BLaER1 (cell line): ENCODE results near the gene SORCS1.

Experiments
- H3K27ac ChIP-seq: shearing (Covaris generic); formaldehyde crosslinking; 2 replicates; pipeline ENCODE4 v1.8.1; 2022
- H3K27me3 ChIP-seq: shearing (Covaris generic); formaldehyde crosslinking; 2 replicates; pipeline ENCODE4 v1.8.1; 2022
- H3K36me3 ChIP-seq: shearing (Covaris generic); formaldehyde crosslinking; 2 replicates; pipeline ENCODE4 v1.8.1; 2022
- H3K4me1 ChIP-seq: shearing (Covaris generic); formaldehyde crosslinking; 2 replicates; pipeline ENCODE4 v1.8.1; 2022
- H3K4me2 ChIP-seq: shearing (Covaris generic); formaldehyde crosslinking; 2 replicates; pipeline ENCODE4 v1.8.1; 2022
- H3K4me3 ChIP-seq: shearing (Covaris generic); formaldehyde crosslinking; 2 replicates; pipeline ENCODE4 v1.8.1; 2022
- H3K9ac ChIP-seq: shearing (Covaris generic); formaldehyde crosslinking; 2 replicates; pipeline ENCODE4 v1.8.1; 2022
- H3K9me3 ChIP-seq: shearing (Covaris generic); formaldehyde crosslinking; 2 replicates; pipeline ENCODE4 v1.8.1; 2022
- H4K20me1 ChIP-seq: shearing (Covaris generic); formaldehyde crosslinking; 2 replicates; pipeline ENCODE4 v1.8.1; 2022
- Cebpa-rat ChIP-seq: shearing (Covaris generic); IDR thresholded peaks from 2 replicates; pipeline ENCODE4 v1.8.1; 2022

SORCS1 gene

GRCh38 chr10:107160866-107161265 is 3.6 kb downstream of the SORCS1 start:
- Histone ChIP-seq H3K4me3 (no peak overlapping the region), H3K4me1 (peaks cover 19% of the 10 kb centered on the region; the same call in 1 of the 2 replicates), H3K9me3 (peaks cover 8% of the 10 kb centered on the region; the same call in 1 of the 2 replicates), H3K9ac (no peak overlapping the region), H3K27ac (no peak overlapping the region), H3K36me3 (no peaks in the 10 kb centered on the region), H4K20me1 (no peaks in the 10 kb centered on the region; the same call in 1 of the 2 replicates), H3K27me3 (peaks cover 45% of the 10 kb centered on the region), H3K4me2 (no peak overlapping the region)
- no peak for TF ChIP-seq Cebpa-rat

GRCh38 chr10:107159871-107160270 is 4.6 kb downstream of the SORCS1 start:
- Histone ChIP-seq H3K4me3 (no peak overlapping the region), H3K36me3 (no peaks in the 10 kb centered on the region), H3K4me2 (no peak overlapping the region), H3K27me3 (peaks cover 35% of the 10 kb centered on the region), H4K20me1 (no peaks in the 10 kb centered on the region; the same call in 1 of the 2 replicates), H3K4me1 (peaks cover 19% of the 10 kb centered on the region; the same call in 1 of the 2 replicates), H3K9me3 (peaks cover 8% of the 10 kb centered on the region; the same call in 1 of the 2 replicates), H3K27ac (no peak overlapping the region), H3K9ac (no peak overlapping the region)
- no peak for TF ChIP-seq Cebpa-rat

DNA sequence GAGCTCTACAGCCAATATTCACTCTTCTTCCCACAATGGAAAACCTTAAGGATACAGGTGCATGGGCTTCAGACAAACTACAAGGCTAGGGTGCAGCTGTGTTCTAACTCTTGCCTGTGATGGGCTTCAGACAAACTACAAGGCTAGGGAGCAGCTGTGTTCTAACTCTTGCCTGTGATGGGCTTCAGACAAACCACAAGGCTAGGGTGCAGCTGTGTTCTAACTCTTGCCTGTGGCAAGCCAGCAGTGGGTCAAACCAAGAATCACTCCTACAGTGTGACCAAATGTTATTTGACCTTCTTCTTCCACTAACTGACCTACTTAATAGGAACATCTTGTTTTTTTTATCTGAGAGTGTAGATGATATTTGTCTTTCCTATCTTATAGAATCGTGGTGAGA is 7.4 kb downstream of the SORCS1 start:
- 0 out of 2 replicates have a peak overlapping the region, but pooled peaks have one; percentile 9 for H3K4me2 ChIP-seq
- H3K4me1 ChIP-seq, result peaks cover 13% of the 10 kb centered on the region; the same call in 1 of the 2 replicates
- H3K4me3 ChIP-seq, result no peak overlapping the region
- peaks cover 7% of the 10 kb centered on the region; the same call in 1 of the 2 replicates for H3K27me3 ChIP-seq
- H3K36me3 ChIP-seq, result no peaks in the 10 kb centered on the region
- H3K9ac ChIP-seq, result no peak overlapping the region
- no peak for TF ChIP-seq Cebpa-rat
- H3K9me3 ChIP-seq, result peaks cover 15% of the 10 kb centered on the region
- H3K27ac ChIP-seq, result no peak overlapping the region
- no peaks in the 10 kb centered on the region for H4K20me1 ChIP-seq

GRCh38 chr10:107152087-107152486 is 12.4 kb downstream of the SORCS1 start:
- Histone ChIP-seq H3K9me3 (peaks cover 34% of the 10 kb centered on the region), H3K4me1 (peaks cover 6% of the 10 kb centered on the region; the same call in 1 of the 2 replicates), H3K9ac (no peak overlapping the region), H3K27me3 (no peaks in the 10 kb centered on the region), H3K27ac (no peak overlapping the region), H3K4me3 (no peak overlapping the region), H3K4me2 (no peak overlapping the region), H4K20me1 (no peaks in the 10 kb centered on the region), H3K36me3 (no peaks in the 10 kb centered on the region)
- TF ChIP-seq Cebpa-rat, result no peak

DNA sequence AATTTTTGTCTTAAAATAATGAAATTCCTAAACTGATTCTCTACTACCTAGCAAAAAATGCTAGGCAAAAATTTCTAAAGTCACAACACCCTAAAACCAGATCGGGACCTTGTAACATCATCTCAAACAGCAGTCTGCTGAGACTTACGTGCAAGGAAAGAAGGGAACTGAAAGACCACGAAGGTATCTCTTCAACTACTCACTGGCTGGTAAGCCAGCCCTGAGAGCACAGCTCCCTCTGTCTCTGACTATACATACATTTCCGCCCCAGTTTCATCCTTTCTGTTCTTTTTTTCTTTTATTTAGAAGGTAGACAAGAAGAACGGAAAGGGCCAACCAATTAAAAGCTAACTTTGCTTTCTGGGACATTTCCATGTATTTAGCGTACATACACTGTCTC is 15.6 kb downstream of the SORCS1 start:
- H3K9me3 ChIP-seq, result peaks cover 34% of the 10 kb centered on the region
- no peaks in the 10 kb centered on the region for H3K36me3 ChIP-seq
- H3K9ac ChIP-seq, result no peak overlapping the region
- TF ChIP-seq Cebpa-rat, result no peak
- no peaks in the 10 kb centered on the region for H4K20me1 ChIP-seq
- no peaks in the 10 kb centered on the region for H3K27me3 ChIP-seq
- no peak overlapping the region for H3K4me2 ChIP-seq
- no peaks in the 10 kb centered on the region for H3K4me1 ChIP-seq
- H3K27ac ChIP-seq, result no peak overlapping the region
- H3K4me3 ChIP-seq, result no peak overlapping the region

DNA sequence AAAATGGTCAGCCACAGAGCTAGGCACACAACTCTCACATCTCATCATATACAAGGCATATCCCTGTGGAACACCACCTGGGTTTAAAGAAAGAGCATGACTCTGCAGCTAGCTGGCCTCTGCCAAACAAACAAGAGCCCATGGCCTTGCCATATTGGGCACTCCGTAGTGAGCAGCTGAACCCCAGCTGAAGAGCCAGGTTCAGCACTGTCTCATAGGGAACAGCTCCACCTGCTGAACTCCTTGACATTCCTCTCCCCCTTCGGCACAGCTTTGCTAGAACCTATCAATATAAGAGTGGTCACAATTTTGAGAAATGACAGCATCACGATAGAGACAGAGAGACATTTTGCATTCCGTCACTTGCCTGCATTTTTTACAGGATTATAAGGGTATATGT is 20.0 kb downstream of the SORCS1 start:
- H3K27me3 ChIP-seq, result no peaks in the 10 kb centered on the region
- no peak overlapping the region for H3K4me3 ChIP-seq
- no peak overlapping the region for H3K4me2 ChIP-seq
- H3K4me1 ChIP-seq, result peaks cover 28% of the 10 kb centered on the region
- H3K27ac ChIP-seq, result no peak overlapping the region
- H3K36me3 ChIP-seq, result no peaks in the 10 kb centered on the region
- no peaks in the 10 kb centered on the region for H3K9me3 ChIP-seq
- H4K20me1 ChIP-seq, result no peaks in the 10 kb centered on the region
- TF ChIP-seq Cebpa-rat, result no peak
- no peak overlapping the region for H3K9ac ChIP-seq

- Histone ChIP-seq H3K4me2 (peak overlapping the region; percentile 74), H3K27ac (peak overlapping the region; percentile 29; the same call in 1 of the 2 replicates), H3K4me1 (peaks cover 28% of the 10 kb centered on the region), H3K4me3 (no peak overlapping the region), H3K36me3 (no peaks in the 10 kb centered on the region), H3K9ac (no peak overlapping the region), H3K9me3 (no peaks in the 10 kb centered on the region), H3K27me3 (no peaks in the 10 kb centered on the region), H4K20me1 (no peaks in the 10 kb centered on the region)
- TF ChIP-seq Cebpa-rat, result peak; percentile 79
Measured at GRCh38 chr10:107141524-107142061, 22.9 kb downstream of the SORCS1 start.

GRCh38 chr10:107139237-107139636 is 25.3 kb downstream of the SORCS1 start:
- Histone ChIP-seq H3K27ac (no peak overlapping the region), H4K20me1 (no peaks in the 10 kb centered on the region), H3K4me2 (no peak overlapping the region), H3K4me3 (no peak overlapping the region), H3K9ac (no peak overlapping the region), H3K4me1 (peaks cover 28% of the 10 kb centered on the region), H3K36me3 (no peaks in the 10 kb centered on the region), H3K9me3 (no peaks in the 10 kb centered on the region), H3K27me3 (no peaks in the 10 kb centered on the region)
- no peak for TF ChIP-seq Cebpa-rat

DNA sequence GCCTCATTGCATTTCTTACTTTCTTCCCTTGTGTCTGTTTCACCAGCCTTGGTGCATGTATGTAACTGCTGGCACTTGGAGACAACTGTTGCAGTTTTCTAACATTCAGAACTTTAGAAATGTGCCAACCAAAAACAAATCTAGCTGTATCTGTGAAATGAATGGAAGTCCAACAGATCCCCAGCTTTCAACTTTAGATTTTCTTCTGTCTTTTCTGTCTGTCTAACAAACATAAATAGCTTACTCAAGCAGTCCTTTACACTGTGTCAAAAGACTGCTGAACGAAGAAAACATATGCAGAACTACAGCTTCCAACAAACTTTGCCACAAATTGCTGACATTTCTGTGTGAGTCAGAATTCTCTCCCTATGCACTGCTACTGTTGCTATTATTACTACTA is 30.9 kb downstream of the SORCS1 start:
- H3K27me3 ChIP-seq, result no peaks in the 10 kb centered on the region
- no peak overlapping the region for H3K4me3 ChIP-seq
- no peak overlapping the region for H3K9ac ChIP-seq
- no peak for TF ChIP-seq Cebpa-rat
- H3K4me2 ChIP-seq, result no peak overlapping the region
- H4K20me1 ChIP-seq, result no peaks in the 10 kb centered on the region
- H3K4me1 ChIP-seq, result no peaks in the 10 kb centered on the region
- H3K27ac ChIP-seq, result no peak overlapping the region
- H3K36me3 ChIP-seq, result no peaks in the 10 kb centered on the region
- H3K9me3 ChIP-seq, result no peaks in the 10 kb centered on the region

DNA sequence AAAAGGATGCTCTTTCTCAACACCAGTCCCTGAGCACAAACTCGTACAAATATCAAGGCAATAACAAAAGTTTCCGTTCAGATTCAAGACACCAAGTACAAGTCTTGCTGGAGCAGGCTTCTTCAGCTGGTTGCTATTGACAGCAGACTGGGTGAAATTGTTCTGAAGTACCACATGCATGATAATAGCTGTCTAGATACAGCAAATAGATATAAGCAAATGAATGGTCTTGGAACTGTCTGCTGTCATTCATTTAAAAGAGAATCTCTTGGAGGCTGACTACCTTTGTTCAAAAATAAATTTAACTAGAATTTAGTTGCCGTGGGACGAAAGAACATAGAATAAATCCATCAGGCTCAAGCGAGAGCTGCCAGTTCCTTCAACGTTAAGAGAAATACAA is 35.5 kb downstream of the SORCS1 start:
- no peaks in the 10 kb centered on the region for H4K20me1 ChIP-seq
- no peaks in the 10 kb centered on the region for H3K27me3 ChIP-seq
- no peak overlapping the region for H3K4me3 ChIP-seq
- no peak overlapping the region for H3K27ac ChIP-seq
- TF ChIP-seq Cebpa-rat, result no peak
- no peaks in the 10 kb centered on the region for H3K9me3 ChIP-seq
- no peaks in the 10 kb centered on the region for H3K4me1 ChIP-seq
- no peak overlapping the region for H3K4me2 ChIP-seq
- no peaks in the 10 kb centered on the region for H3K36me3 ChIP-seq
- no peak overlapping the region for H3K9ac ChIP-seq

DNA sequence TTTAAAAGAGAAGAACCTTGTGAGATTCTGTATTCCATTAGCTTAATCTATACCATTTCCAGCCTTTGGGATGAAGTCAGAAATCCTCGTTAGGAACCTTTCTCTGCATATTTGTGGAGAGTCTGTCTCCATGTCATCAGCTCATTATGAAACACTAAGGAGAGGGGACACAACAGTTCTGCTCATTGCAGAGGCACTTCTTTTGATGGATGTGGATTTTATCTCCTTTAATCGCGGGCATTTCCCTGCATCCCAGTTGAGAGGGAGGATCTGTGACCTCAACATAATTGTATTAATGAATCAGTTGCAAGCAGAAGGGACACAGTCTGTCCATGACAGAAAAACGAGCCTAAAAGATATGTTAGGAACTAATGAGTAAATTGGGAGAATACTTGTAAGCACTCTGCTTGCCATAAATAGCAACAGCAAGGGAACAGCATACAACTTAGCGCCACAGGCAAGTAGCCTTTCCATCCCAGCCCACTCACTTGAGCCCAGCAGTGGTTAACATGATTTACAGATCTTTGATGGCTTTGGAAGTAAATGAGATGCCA is 37.9 kb downstream of the SORCS1 start:
- no peaks in the 10 kb centered on the region for H4K20me1 ChIP-seq
- no peaks in the 10 kb centered on the region for H3K9me3 ChIP-seq
- no peak overlapping the region for H3K9ac ChIP-seq
- no peaks in the 10 kb centered on the region for H3K27me3 ChIP-seq
- H3K27ac ChIP-seq, result no peak overlapping the region
- H3K4me2 ChIP-seq, result no peak overlapping the region
- H3K4me3 ChIP-seq, result no peak overlapping the region
- no peak for TF ChIP-seq Cebpa-rat
- H3K36me3 ChIP-seq, result no peaks in the 10 kb centered on the region
- H3K4me1 ChIP-seq, result peaks cover 10% of the 10 kb centered on the region; the same call in 1 of the 2 replicates
